A673 (cell line): ENCODE data around the gene CHIA. TPM values are rescaled to one million over a fixed set of nuclear protein-coding genes. Genes with fewer than 3 reads are reported as not detected.

Experiments
- BruUV-seq: library from RNA; stranded (reverse); fragments of 400-500 nt; replicated peaks from 2 replicates; lab custom pipeline; 2021; lab: Mats Ljungman, UMichigan
- CTCF ChIA-PET: fragments of 300-600 bp; sonication (Branson Sonifier 250); formaldehyde crosslinking; loops from one replicate; lab custom pipeline; 2022; ENCODE audit warnings: antibody characterized with exemption; lab: Charles Lee
- POLR2A ChIA-PET: fragments of 300-600 bp; sonication (Branson Sonifier 250); formaldehyde crosslinking; loops from one replicate; lab custom pipeline; 2022; ENCODE audit warnings: antibody characterized with exemption; ENCODE audit not compliant: low non-redundant PET; lab: Charles Lee
- DNase-seq: peaks from one replicate; pipeline ENCODE4 v3.0.0-alpha.2; 2015; ENCODE audit warnings: low spot score
- H3K27ac ChIP-seq: fragments of 200-600 bp; sonication (generic); 2 replicates; pipeline ENCODE4 v1.5.1; 2016; ENCODE audit warnings: mixed run types, low read depth, mild to moderate bottlenecking, mixed read lengths, antibody characterized with exemption, low read length; ENCODE audit not compliant: poor library complexity, severe bottlenecking
- H3K27me3 ChIP-seq: fragments of 200-600 bp; sonication (generic); replicated peaks from 2 replicates; pipeline ENCODE4 v1.6.1; 2017; ENCODE audit warnings: mixed run types, low read depth, mild to moderate bottlenecking, mixed read lengths, antibody characterized with exemption, low read length; ENCODE audit not compliant: insufficient read depth, poor library complexity
- H3K36me3 ChIP-seq: fragments of 200-600 bp; sonication (generic); 2 replicates; pipeline ENCODE4 v1.6.1; 2016; ENCODE audit warnings: mixed run types, mild to moderate bottlenecking, mixed read lengths, antibody characterized with exemption, low read length; ENCODE audit not compliant: insufficient read depth, poor library complexity, severe bottlenecking
- H3K4me1 ChIP-seq: fragments of 200-600 bp; sonication (generic); 2 replicates; pipeline ENCODE4 v1.6.1; 2017; ENCODE audit warnings: mixed run types, mild to moderate bottlenecking, mixed read lengths, antibody characterized with exemption, low read length; ENCODE audit not compliant: insufficient read depth, poor library complexity, severe bottlenecking
- H3K4me3 ChIP-seq: fragments of 200-600 bp; sonication (generic); 2 replicates; pipeline ENCODE4 v1.5.1; 2016; ENCODE audit warnings: low read depth, mixed run types, mild to moderate bottlenecking, mixed read lengths, low read length; ENCODE audit not compliant: poor library complexity, severe bottlenecking
- H3K9me3 ChIP-seq: fragments of 200-600 bp; sonication (generic); 2 replicates; pipeline ENCODE4 v1.6.1; 2016; ENCODE audit warnings: mixed run types, low read depth, mild to moderate bottlenecking, mixed read lengths, antibody characterized with exemption, low read length; ENCODE audit not compliant: poor library complexity, severe bottlenecking
- CTCF ChIP-seq: fragments of 300-800, 200-600 bp; sonication (generic); conservative IDR thresholded peaks from 2 replicates; pipeline ENCODE4 v1.5.1; 2017; ENCODE audit warnings: low read depth, mild to moderate bottlenecking, antibody characterized with exemption, low read length, moderate library complexity, mixed read lengths
- EZH2 ChIP-seq: fragments of 200-600 bp; sonication (generic); IDR thresholded peaks from 2 replicates; pipeline ENCODE4 v1.6.1; 2017; ENCODE audit warnings: borderline replicate concordance, low read depth, mild to moderate bottlenecking, mixed read lengths, antibody characterized with exemption, low read length; ENCODE audit not compliant: poor library complexity, severe bottlenecking
- intact Hi-C: fragments of 100-400 bp; cut with micrococcal nuclease; formaldehyde crosslinking; loops from one replicate; pipeline ENCODE4 v1.10.0; 2022; ENCODE audit not compliant: unreplicated experiment
- total RNA-seq: library from RNA; stranded (reverse); gene quantifications from 2 replicates; pipeline ENCODE4 v1.2.3, GENCODE V29; 2021

Gene CHIA
- total RNA-seq, 1 experiment from 2014 or later, result not detected

GRCh38 chr1:111285879-111286278, 4.8 kb upstream of the CHIA start:
- TF ChIP-seq EZH2, result no peak
- TF ChIP-seq CTCF, result no peak
- CTCF ChIA-PET, result no interaction called here
- no TSS peak for BruUV-seq

GRCh38 chr1:111286912-111287311, 3.7 kb upstream of the CHIA start:
- POLR2A ChIA-PET, result no interaction called here
- CTCF ChIA-PET, result no interaction called here
- H3K36me3 ChIP-seq, result no peaks in the 10 kb centered on the region
- H3K27me3 ChIP-seq, result peaks cover 46% of the 10 kb centered on the region
- no peak overlapping the region for H3K4me3 ChIP-seq
- intact Hi-C loops, result no loop called here
- no peak overlapping the region for H3K27ac ChIP-seq
- no peaks in the 10 kb centered on the region for H3K4me1 ChIP-seq
- DNase-seq, result no peak
- BruUV-seq, result no TSS peak
- no peaks in the 10 kb centered on the region for H3K9me3 ChIP-seq
- TF ChIP-seq CTCF (no peak), EZH2 (no peak)

More at GRCh38 chr1:111285879-111286278, 4.8 kb upstream of the CHIA start:
- Histone ChIP-seq H3K36me3 (no peaks in the 10 kb centered on the region), H3K9me3 (no peaks in the 10 kb centered on the region), H3K4me3 (no peak overlapping the region), H3K4me1 (no peaks in the 10 kb centered on the region), H3K27me3 (peaks cover 46% of the 10 kb centered on the region), H3K27ac (no peak overlapping the region)
- POLR2A ChIA-PET, result no interaction called here
- intact Hi-C loops, result no loop called here
- no peak for DNase-seq

GRCh38 chr1:111289371-111289770, 1.3 kb upstream of the CHIA start:
- BruUV-seq, result no TSS peak

More at GRCh38 chr1:111289371-111289770, 1.3 kb upstream of the CHIA start:
- H3K4me3 ChIP-seq, result no peak overlapping the region
- TF ChIP-seq CTCF (no peak), EZH2 (no peak)
- ChIA-PET POLR2A (no interaction called here), CTCF (no interaction called here)
- intact Hi-C loops, result no loop called here
- H3K4me1 ChIP-seq, result no peaks in the 10 kb centered on the region
- no peak overlapping the region for H3K27ac ChIP-seq
- no peaks in the 10 kb centered on the region for H3K36me3 ChIP-seq
- DNase-seq, result no peak
- no peaks in the 10 kb centered on the region for H3K9me3 ChIP-seq
- H3K27me3 ChIP-seq, result peaks cover 57% of the 10 kb centered on the region
